GM18526 (cell line): ENCODE measurements around the gene GPR62.

Source experiments
- POLR2A ChIP-seq: IDR thresholded peaks from 3 replicates; pipeline ENCODE4 v1.6.1; 2011; ENCODE audit not compliant: insufficient read length; ENCODE audit errors: extremely low read depth

GPR62 gene

GRCh38 chr3:51961011-51961410 lies 5.8 kb downstream of the GPR62 start:
- no peak for TF ChIP-seq POLR2A

DNA sequence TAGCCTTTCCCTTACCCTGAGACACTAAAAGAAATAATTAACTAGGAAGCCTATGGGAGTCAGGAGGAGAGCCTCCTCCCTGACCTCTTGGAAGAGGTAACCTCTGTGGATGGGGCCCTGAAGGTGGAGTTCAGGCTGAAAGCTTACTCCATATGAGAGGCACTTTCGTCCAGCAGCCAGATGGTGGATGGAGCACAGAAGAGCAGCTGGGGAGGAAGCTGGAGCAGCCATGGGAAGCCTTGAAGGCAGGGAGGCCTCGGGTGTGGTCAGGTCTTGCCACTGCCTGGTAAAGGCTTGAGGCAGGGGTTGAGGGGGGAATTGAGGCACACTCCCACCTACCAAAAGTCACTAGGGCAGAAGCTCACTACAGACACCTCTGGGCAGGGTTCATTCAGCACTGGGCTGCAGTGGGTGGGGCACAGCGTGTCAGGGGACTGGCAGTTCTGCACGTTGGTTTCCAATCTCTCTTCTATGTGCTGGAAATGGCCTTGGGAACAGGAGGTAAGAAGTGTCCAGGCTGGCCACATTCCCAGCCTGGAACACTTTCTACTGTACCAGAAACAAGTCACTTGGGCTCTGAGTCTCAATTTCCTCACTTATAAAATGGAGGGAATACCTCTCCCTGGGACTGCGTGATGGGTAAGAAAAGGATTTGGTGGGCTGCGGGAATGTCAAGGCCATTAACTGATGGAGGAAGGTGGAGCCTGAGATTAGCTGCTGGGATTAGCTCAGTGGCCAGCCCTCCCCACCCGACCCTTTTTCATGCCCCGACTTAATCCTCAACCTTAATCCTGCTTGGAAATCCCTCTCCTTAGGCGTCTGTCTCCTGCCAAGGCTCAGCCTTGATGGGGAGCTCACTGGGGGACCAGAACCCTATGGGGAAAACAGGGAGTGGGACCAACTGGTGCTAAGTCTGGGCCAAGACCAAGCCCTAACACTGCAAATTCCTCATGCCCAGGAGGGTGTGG lies 6.7 kb downstream of the GPR62 start:
- TF ChIP-seq POLR2A, result no peak

- no peak for TF ChIP-seq POLR2A
Measured at GRCh38 chr3:51962854-51963530, 7.8 kb downstream of the GPR62 start.

DNA sequence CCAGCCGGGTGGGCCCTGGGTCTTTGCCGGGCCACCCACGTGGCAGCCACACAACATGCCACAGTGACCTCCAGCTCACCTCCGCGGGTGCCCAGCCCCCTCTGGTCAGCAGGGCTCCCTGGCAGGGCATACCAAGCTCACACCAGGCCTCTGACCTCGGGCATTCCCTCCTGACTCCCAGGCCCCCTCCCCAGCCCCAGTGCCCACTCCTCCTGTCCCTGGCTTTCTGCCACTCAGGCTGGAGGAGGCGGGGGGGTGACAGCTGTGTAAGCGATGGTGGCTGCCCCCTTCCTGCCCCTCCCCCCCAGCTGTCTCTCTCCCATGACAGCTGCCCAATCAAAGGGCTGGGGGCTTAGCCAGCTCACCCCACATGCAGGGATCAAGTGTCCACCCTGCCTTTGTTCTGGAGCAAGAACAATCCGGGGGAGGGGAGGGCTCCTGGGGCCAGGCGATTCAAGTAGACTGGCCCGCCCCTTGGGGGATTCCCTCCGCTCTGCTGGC lies 8.8 kb downstream of the GPR62 start:
- no peak for TF ChIP-seq POLR2A

DNA sequence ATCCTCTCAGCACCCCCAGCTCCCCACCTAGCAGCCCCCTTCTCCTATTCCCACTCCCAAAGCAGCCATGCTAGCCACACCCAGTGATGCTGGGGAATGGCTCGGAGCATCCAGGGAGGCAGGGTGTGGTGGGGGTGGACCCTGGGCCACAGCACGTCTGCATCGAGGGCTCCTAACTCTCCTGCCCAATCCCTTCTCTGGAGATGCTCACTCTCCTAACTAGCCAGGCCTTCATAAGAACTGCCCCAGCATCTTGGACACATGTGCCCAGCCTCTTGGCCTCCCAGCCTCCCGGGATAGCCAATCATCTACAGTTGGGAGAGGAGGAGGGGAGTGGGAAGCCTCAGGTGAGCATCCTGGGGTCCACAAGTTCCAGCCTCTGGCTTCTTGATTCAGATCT lies 9.3 kb downstream of the GPR62 start:
- TF ChIP-seq POLR2A, result no peak

GRCh38 chr3:51966016-51966415 lies 10.8 kb downstream of the GPR62 start:
- TF ChIP-seq POLR2A, result no peak

DNA sequence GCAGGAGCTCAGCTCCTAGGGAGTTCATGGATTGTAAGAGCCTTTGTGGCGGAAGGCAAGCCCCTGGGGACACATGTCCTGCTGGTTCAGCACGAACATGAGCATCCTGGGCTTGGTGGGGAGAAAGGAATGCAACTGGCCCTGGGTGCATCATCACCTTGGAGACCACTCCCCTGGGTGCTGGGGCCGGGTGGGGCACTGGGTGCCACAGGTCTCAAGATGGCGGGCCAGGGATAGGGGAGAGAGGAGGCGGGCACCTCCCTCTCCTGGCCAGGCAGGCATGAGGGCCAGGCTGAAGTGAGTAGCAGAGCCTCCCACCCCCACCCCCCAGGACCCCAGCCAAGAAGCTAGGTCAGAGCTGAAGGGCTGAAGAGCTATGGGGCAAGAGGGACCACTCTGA lies 11.3 kb downstream of the GPR62 start:
- TF ChIP-seq POLR2A, result no peak

GRCh38 chr3:51966922-51967383 lies 11.8 kb downstream of the GPR62 start:
- no peak for TF ChIP-seq POLR2A

GRCh38 chr3:51967384-51968169 lies 12.4 kb downstream of the GPR62 start, which contains the start of gene PCBP4:
Gene PCBP4 (minus strand): TSS chr3:51967454. CDS start chr3:51961240, 6,214 bp downstream.
- TF ChIP-seq POLR2A, result no peak

DNA sequence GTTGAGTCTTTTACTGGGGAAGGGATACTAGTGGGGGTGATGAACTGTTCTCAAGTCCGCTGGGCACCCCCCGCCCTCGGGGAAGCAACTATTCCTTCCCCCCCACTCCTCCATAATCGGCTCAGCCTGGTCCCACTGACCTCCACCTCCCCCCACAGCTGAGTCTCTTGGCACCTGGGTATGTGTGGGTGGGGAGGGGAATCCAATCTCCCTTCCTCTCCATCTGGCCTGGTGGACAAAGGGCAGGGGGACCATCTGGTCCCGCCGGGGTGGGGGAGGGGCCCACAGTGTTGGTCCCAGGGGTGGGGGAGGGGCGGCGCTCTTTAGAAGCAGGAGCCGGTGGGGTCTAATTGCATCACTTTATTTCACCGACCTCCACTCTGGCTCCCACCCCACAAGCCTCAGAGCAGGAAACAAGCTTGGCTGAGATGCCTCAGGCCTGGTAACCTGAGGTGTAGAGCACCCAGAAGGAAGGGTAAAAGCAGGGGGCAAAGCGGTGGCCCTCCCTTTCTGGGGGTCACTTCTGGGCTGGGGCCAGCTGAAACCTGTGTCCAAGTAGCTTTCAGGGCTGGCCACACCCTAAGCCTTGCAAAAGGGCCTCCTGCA lies 13.1 kb downstream of the GPR62 start:
- no peak for TF ChIP-seq POLR2A

DNA sequence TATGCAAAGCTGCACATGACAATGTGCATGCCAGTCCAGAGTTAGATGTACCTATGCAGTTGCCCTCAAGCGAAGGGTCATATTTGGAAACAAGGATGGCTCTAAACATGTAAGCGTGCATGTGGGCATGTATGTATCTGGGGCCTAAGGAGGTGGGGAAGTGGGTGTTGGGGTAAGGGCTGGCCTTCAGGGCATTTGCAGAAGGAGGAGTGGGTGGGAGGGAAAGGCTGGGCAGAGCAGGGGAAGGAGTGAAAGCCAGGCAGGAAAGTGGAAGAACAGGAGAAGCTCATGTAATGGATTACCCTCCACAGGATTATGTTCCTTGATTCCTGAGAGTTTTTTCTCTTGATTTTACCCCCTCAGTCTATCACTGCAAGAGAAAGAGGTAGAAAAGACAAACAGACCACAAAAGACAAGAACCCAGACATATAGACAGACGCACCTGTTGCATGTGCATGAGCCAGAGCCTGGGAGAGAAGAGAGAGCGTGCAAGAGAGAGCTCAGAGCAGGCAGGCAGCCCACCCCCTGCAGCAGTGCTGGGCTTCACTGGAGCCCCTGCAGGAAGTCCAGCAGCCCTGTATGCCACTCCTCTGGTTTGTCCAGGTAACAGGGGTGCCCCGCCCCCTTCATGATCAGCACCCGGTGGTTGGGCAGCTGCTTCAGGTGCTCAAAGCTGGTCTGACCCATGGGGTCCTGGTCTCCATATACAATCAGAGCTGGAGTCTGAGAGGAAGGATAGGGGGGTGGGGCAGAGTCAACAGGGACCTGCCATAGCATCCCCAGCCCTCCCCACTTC lies 13.9 kb downstream of the GPR62 start:
- TF ChIP-seq POLR2A, result no peak

- TF ChIP-seq POLR2A, result no peak
Measured at GRCh38 chr3:51969841-51970240, 14.7 kb downstream of the GPR62 start.

DNA sequence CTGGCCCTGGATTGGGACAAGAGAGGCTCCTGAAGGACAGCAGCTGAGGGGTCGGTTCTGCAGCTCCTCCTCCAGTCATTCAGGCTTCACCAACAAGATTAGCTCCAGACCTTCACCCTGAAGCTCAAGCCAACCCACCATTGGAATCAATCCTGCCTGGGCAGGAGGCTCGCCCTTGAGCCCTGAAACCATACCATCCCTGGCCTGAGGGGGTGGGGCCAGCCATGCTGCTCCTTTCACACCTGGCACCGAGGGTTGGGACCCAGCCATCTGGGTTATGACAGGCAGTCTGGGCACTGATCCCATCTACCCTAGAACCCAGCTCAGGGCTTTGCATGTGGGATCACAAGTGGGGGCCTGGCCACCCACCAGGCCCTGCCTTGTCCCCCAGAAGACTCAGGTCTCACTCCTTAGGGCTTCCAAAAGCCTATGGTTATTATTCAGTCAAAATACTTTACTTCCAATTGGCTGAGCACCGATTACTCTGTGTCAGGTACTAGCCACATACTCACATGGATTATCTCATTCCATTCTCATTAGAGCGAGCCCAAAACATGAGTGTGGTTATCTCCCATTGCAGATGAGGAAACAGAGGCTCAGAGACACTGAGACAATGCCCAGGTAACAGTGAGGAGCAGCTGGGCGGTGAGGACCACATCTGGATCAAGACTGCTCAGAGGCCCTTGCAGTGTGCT lies 15.6 kb downstream of the GPR62 start:
- TF ChIP-seq POLR2A, result no peak
